Measurements from ENCODE around the gene ELF2.
A peak's percentile ranks its signal among the peaks of the same experiment; 100 is the strongest.
"Not testable (repeated sequence)": the region's sequence is repeated elsewhere in the genome, so short reads cannot be mapped to it uniquely, and the experiment has no call there.

ELF2 gene

DNA sequence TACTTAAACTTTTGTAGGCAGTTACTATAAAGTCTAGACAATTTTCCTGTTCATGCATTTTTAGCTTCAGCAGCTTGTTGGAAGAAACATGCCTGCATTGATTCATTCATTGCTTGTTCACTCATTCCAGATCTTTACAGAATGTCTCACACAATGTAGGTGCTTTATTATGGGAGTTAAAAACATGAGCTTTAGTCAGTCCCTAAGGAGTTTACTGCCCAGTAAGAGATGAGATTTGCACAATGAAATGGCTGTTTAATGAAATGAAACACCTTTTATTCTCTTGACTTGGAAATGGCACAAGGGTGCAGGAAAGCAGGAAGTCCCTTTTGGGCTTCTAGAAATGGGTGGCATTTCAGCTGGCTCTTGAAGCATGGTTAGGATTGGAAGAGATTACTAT, 158.5 kb downstream of the ELF2 start:
- no peak for DNase-seq

GRCh38 chr4:139017861-139018260, 159.2 kb downstream of the ELF2 start:
- no peak for DNase-seq

DNA sequence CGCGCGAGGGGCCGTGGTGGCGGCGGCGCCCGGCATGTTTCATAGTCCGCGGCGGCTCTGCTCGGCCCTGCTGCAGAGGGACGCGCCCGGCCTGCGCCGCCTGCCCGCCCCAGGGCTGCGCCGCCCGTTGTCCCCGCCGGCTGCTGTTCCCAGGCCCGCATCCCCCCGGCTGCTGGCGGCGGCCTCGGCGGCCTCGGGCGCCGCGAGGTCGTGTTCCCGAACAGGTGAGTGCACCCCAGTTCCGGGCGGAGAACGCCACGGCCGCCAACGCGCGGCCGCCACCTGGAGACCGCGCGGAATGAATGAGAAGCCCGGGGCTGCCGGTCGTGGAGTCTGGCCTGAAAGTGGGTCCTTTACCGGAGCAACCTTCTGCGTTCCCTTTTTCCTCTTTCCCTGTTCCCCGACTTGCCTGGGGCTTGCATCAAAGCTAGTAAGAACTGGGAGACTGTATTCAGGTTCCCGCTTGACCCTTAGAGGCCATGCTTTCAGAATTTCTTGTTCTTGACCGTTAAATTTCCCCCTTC, 161.0 kb downstream of the ELF2 start:
- peak; percentile 45 for DNase-seq

- peak; percentile 91 for DNase-seq
These were observed 161.6 kb downstream of the ELF2 start, which contains the start of gene NOCT for GRCh38 chr4:139015269-139015947. TSS of gene NOCT (plus strand) at chr4:139015781. CDS start at chr4:139015982, 201 bp downstream.

DNA sequence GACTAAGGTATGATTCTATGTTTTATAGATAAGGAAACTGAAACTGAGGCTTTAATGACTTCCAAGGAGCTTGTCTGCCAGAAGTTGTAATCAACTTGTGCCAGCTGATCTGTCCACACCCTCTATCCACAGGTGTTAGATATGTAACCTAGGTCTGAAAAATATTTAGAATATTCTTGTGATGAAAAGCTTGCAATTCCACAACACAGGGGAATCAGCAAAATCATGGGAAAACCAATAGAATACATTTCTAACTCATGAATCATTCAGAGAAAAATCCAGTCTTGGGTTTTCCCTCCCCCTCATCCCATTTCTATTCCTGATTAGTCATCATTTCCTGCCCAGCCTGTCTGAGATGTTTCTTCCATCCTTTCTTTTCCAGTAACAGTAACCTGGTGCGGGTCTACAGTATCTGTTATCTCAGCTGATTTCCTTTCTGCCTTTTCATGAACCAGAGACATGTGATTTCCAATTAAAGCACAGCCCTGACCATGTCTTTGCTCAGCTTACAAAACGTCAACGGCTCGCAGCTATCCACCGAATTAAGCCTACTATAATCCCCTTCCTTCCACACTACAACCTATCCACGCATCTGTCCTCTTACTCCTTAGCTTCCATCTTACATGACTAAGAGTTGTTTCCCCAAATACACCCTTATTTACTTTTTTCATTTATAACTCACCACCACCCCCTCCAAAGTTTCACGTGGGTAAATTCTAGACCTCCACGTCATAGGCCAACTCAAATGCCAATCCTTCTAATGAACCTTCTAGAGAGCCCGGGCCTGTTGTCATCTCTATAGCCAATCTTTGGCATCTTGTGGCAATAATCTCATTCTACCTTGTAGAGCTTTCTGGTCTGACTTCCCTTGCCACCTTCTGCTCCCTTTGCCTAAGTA, 162.4 kb downstream of the ELF2 start:
- DNase-seq, result peak; percentile 76

DNA sequence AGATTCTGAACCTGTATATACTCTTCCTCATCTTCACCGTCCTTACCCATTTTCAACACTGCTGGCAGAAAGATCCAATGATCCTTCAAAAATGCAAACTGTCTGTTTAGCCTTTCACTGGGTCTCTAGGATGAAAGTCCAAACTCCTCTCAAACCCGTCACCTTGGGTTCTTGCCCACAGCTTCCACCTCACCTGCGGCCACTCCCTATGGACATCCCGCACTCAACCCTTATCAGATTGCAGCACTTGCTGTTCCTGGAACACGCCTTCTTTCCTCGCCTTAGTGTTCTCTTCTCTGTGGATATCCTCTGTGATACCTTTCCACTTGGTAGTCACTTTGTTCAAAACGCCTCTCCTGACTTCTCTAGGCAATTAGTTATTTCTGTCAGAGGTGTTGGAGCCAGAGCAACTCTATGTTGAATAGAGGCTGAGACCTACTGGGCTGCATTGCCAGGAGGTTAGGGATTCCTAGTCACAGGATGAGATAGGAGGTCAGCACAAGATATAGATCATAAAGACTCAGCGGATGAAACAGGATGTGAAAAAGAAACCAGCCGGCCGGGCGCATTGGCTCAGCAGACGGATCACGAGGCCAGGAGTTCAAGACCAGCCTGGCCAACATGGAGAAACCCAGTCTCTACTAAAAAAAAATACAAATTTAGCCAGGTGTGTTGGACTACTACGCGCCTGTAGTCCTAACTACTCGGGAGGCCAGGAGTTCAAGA, 165.6 kb downstream of the ELF2 start:
- DNase-seq, result no peak

- no peak for DNase-seq
These were observed 167.3 kb downstream of the ELF2 start for GRCh38 chr4:139009702-139010101.

DNA sequence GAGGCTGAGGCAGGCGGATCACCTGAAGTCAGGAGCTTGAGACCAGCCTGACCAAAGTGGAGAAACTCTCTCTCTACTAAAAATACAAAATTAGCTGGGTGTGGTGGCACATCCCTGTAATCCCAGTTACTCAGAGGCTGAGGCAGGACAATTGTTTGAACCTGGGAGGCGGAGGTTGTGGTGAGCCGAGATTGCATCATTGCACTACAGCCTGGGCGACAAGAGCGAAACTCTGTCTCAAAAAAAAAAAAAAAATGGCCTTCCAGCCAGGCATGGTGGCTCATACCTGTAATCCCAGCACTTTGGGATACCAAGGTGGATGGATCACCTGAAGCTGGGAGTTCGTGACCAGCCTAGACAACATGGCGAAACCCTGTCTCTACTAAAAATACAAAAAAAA, 168.7 kb downstream of the ELF2 start:
- DNase-seq, result not testable (repeated sequence)

DNA sequence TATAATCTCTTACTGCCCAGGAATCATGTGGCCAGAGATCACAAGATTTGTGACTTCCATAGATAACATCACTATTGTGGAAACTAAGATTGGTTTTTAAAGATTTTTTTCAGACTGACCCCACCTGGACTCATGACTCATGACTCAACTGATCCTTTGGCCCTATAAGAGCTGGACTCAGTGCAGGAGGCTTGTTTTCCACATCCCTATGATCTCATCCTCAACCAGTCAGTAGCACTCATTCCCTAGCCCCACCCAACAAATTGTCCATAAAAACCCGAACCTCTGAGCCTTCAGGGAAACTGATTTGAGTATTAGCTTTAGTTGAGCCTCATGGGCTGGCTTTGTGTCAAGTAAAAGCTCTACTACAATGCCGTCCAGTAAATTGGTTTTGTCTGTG, 169.4 kb downstream of the ELF2 start:
- no peak for DNase-seq

Data from hematopoietic multipotent progenitor cell treated with erythropoietin and hydrocortisone succinate and interleukin-3 and kit ligand, for 8 days (in vitro differentiated cells).